ENCODE results near the gene CTTNBP2.

CTTNBP2 gene

GRCh38 chr7:117895276-117895675, 22.0 kb upstream of the CTTNBP2 start:
- Histone ChIP-seq H3K9ac (ENCODE audit: low read length) (no peak overlapping the region), H3K79me2 (ENCODE audit: low read length) (no peaks in the 10 kb centered on the region), H4K20me1 (ENCODE audit: insufficient read depth, low read length) (no peaks in the 10 kb centered on the region), H2AFZ (ENCODE audit: low read depth, low read length) (no peak overlapping the region), H3K4me3 (ENCODE audit: low read length) (no peak overlapping the region), H3K27ac (ENCODE audit: low read length) (no peak overlapping the region), H3K4me2 (ENCODE audit: low read length) (no peak overlapping the region), H3K27me3 (ENCODE audit: low read depth, low read length) (0 out of 2 replicates have a peak, but pooled peaks cover 3% of the 10 kb centered on the region), H3K9me3 (ENCODE audit: insufficient read depth, low read length) (no peaks in the 10 kb centered on the region), H3K36me3 (replicated peaks; ENCODE audit: low read depth, low read length) (no peaks in the 10 kb centered on the region), H3K4me1 (ENCODE audit: low read length) (no peaks in the 10 kb centered on the region)
- TF ChIP-seq EZH2phosphoT487 (IDR thresholded peaks at IDR 0.05; ENCODE audit: low read depth) (no peak), CTCF (IDR thresholded peaks at IDR 0.05; ENCODE audit: low read depth, low read length) (no peak)

GRCh38 chr7:117894037-117894436, 20.8 kb upstream of the CTTNBP2 start:
- no peaks in the 10 kb centered on the region for H3K79me2 ChIP-seq (ENCODE audit: low read length)
- H3K9me3 ChIP-seq (ENCODE audit: insufficient read depth, low read length) = no peaks in the 10 kb centered on the region
- no peaks in the 10 kb centered on the region for H4K20me1 ChIP-seq (ENCODE audit: insufficient read depth, low read length)
- no peak overlapping the region for H3K4me3 ChIP-seq (ENCODE audit: low read length)
- H3K9ac ChIP-seq (ENCODE audit: low read length) = no peak overlapping the region
- H2AFZ ChIP-seq (ENCODE audit: low read depth, low read length) = no peak overlapping the region
- no peak for TF ChIP-seq CTCF (IDR thresholded peaks at IDR 0.05; ENCODE audit: low read depth, low read length)
- TF ChIP-seq EZH2phosphoT487 (IDR thresholded peaks at IDR 0.05; ENCODE audit: low read depth) = no peak
- H3K27me3 ChIP-seq (ENCODE audit: low read depth, low read length) = 0 out of 2 replicates have a peak, but pooled peaks cover 3% of the 10 kb centered on the region
- no peak overlapping the region for H3K4me2 ChIP-seq (ENCODE audit: low read length)
- H3K4me1 ChIP-seq (ENCODE audit: low read length) = no peaks in the 10 kb centered on the region
- H3K27ac ChIP-seq (ENCODE audit: low read length) = no peak overlapping the region
- H3K36me3 ChIP-seq (replicated peaks; ENCODE audit: low read depth, low read length) = no peaks in the 10 kb centered on the region

DNA sequence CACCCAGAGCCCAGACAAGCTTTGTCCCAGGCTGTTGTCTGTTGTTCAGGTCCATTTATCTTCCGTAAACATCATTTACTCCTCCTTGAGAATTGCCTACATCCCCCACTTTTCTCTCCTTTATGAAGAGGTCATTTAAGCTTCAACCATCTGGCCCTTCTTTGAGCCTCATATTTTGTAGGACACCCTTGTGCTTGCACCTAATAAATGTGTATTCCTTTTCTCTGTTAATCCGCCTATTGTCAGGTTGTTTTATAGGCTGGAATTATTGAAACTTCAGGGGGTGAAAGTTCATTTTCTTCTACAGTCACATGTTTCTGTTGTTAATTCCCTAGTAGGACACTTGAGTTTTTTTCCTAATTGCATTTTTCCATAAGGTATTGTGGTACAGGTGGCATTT, 19.6 kb upstream of the CTTNBP2 start:
- no peak for TF ChIP-seq CTCF (IDR thresholded peaks at IDR 0.05; ENCODE audit: low read depth, low read length)
- no peak for TF ChIP-seq EZH2phosphoT487 (IDR thresholded peaks at IDR 0.05; ENCODE audit: low read depth)
- H3K79me2 ChIP-seq (ENCODE audit: low read length) = no peaks in the 10 kb centered on the region
- no peak overlapping the region for H2AFZ ChIP-seq (ENCODE audit: low read depth, low read length)
- no peaks in the 10 kb centered on the region for H3K4me1 ChIP-seq (ENCODE audit: low read length)
- no peak overlapping the region for H3K9ac ChIP-seq (ENCODE audit: low read length)
- H3K36me3 ChIP-seq (replicated peaks; ENCODE audit: low read depth, low read length) = no peaks in the 10 kb centered on the region
- no peaks in the 10 kb centered on the region for H3K9me3 ChIP-seq (ENCODE audit: insufficient read depth, low read length)
- H3K27me3 ChIP-seq (ENCODE audit: low read depth, low read length) = 0 out of 2 replicates have a peak, but pooled peaks cover 3% of the 10 kb centered on the region
- H4K20me1 ChIP-seq (ENCODE audit: insufficient read depth, low read length) = no peaks in the 10 kb centered on the region
- no peak overlapping the region for H3K4me2 ChIP-seq (ENCODE audit: low read length)
- no peak overlapping the region for H3K27ac ChIP-seq (ENCODE audit: low read length)
- no peak overlapping the region for H3K4me3 ChIP-seq (ENCODE audit: low read length)

GRCh38 chr7:117889611-117890010, 16.4 kb upstream of the CTTNBP2 start:
- H3K4me1 ChIP-seq (ENCODE audit: low read length) = no peaks in the 10 kb centered on the region
- H3K79me2 ChIP-seq (ENCODE audit: low read length) = no peaks in the 10 kb centered on the region
- no peak overlapping the region for H3K4me2 ChIP-seq (ENCODE audit: low read length)
- no peak overlapping the region for H3K27ac ChIP-seq (ENCODE audit: low read length)
- no peaks in the 10 kb centered on the region for H4K20me1 ChIP-seq (ENCODE audit: insufficient read depth, low read length)
- no peak overlapping the region for H3K9ac ChIP-seq (ENCODE audit: low read length)
- no peaks in the 10 kb centered on the region for H3K27me3 ChIP-seq (ENCODE audit: low read depth, low read length)
- no peak for TF ChIP-seq CTCF (IDR thresholded peaks at IDR 0.05; ENCODE audit: low read depth, low read length)
- no peak for TF ChIP-seq EZH2phosphoT487 (IDR thresholded peaks at IDR 0.05; ENCODE audit: low read depth)
- no peaks in the 10 kb centered on the region for H3K9me3 ChIP-seq (ENCODE audit: insufficient read depth, low read length)
- H3K4me3 ChIP-seq (ENCODE audit: low read length) = no peak overlapping the region
- H2AFZ ChIP-seq (ENCODE audit: low read depth, low read length) = no peak overlapping the region
- H3K36me3 ChIP-seq (replicated peaks; ENCODE audit: low read depth, low read length) = no peaks in the 10 kb centered on the region
